WTC11 (cell line): ENCODE measurements around the gene SLC30A1. TPM values are rescaled to one million over a fixed set of nuclear protein-coding genes. Genes with fewer than 3 reads are reported as not detected.

Source experiments
- ATAC-seq: fragments of 200-7000 bp; cut with Tn5 transposase; 2 replicates; pipeline ENCODE4 v1.10.0; 2021; ENCODE audit warnings: mild to moderate bottlenecking, moderate library complexity
- CTCF ChIA-PET: fragments of 300-600 bp; sonication (Branson Sonifier 250); formaldehyde crosslinking; loops from one replicate; lab custom pipeline; 2021; ENCODE audit warnings: antibody characterized with exemption; lab: Charles Lee
- POLR2A ChIA-PET: fragments of 350-600 bp; sonication (Branson Sonifier 250); formaldehyde crosslinking; loops from one replicate; lab custom pipeline; 2021; ENCODE audit warnings: antibody characterized with exemption; lab: Charles Lee
- DNase-seq: peaks from one replicate; pipeline ENCODE4 v3.0.0; 2021; ENCODE audit warnings: low spot score
- H3K27ac Mint-ChIP-seq: 2 replicates; pipeline ENCODE4 v1.8.0; 2021; ENCODE audit warnings: mixed read lengths
- H3K27me3 Mint-ChIP-seq: 2 replicates; pipeline ENCODE4 v1.8.0; 2021; ENCODE audit warnings: low read depth, mild to moderate bottlenecking, moderate library complexity, mixed read lengths
- H3K36me3 Mint-ChIP-seq: 2 replicates; pipeline ENCODE4 v1.8.0; 2021; ENCODE audit warnings: mixed read lengths
- H3K4me1 Mint-ChIP-seq: 2 replicates; pipeline ENCODE4 v1.8.0; 2022; ENCODE audit warnings: mixed read lengths
- H3K4me3 Mint-ChIP-seq: 2 replicates; pipeline ENCODE4 v1.8.0; 2021; ENCODE audit warnings: mild to moderate bottlenecking, moderate library complexity, mixed read lengths
- H3K9me3 Mint-ChIP-seq: 2 replicates; pipeline ENCODE4 v1.8.0; 2021; ENCODE audit warnings: mixed read lengths
- AFF4 ChIP-seq: sonication (generic); formaldehyde crosslinking; IDR thresholded peaks from 2 replicates; pipeline ENCODE4 v1.8.1; 2023; ENCODE audit warnings: mild to moderate bottlenecking, missing genetic modification reagents, borderline replicate concordance
- ATF6 ChIP-seq: sonication (generic); formaldehyde crosslinking; IDR thresholded peaks from 2 replicates; pipeline ENCODE4 v1.8.1; 2023; ENCODE audit warnings: mild to moderate bottlenecking, missing genetic modification reagents
- CDX4 ChIP-seq: fragments of 250-450 bp; sonication (Bioruptor Pico); IDR thresholded peaks from 2 replicates; pipeline ENCODE4 v1.9.0; 2021; ENCODE audit warnings: moderate library complexity, mild to moderate bottlenecking, inconsistent platforms, borderline replicate concordance
- CREM ChIP-seq: sonication (generic); formaldehyde crosslinking; IDR thresholded peaks from 2 replicates; pipeline ENCODE4 v1.8.1; 2022; ENCODE audit warnings: mild to moderate bottlenecking, missing genetic modification reagents, moderate library complexity
- ELF4 ChIP-seq: sonication (generic); formaldehyde crosslinking; IDR thresholded peaks from 2 replicates; pipeline ENCODE4 v1.8.1; 2022; ENCODE audit warnings: low read depth, mild to moderate bottlenecking, moderate library complexity, missing genetic modification reagents
- HMGA2 ChIP-seq: fragments of 250-450 bp; sonication (Bioruptor Pico); IDR thresholded peaks from 2 replicates; pipeline ENCODE4 v1.4.0; 2021; ENCODE audit warnings: mild to moderate bottlenecking, moderate library complexity
- HMGXB4 ChIP-seq: sonication (generic); formaldehyde crosslinking; IDR thresholded peaks from 2 replicates; pipeline ENCODE4 v1.8.1; 2023; ENCODE audit warnings: mild to moderate bottlenecking, moderate library complexity, missing genetic modification reagents
- MYBL2 ChIP-seq: sonication (generic); formaldehyde crosslinking; IDR thresholded peaks from 2 replicates; pipeline ENCODE4 v1.8.1; 2023; ENCODE audit warnings: mild to moderate bottlenecking, moderate library complexity, missing genetic modification reagents
- NFYB ChIP-seq: sonication (generic); formaldehyde crosslinking; conservative IDR thresholded peaks from 2 replicates; pipeline ENCODE4 v1.8.0; 2022; ENCODE audit warnings: low read depth, missing genetic modification reagents
- NR2C2 ChIP-seq: sonication (generic); formaldehyde crosslinking; IDR thresholded peaks from 2 replicates; pipeline ENCODE4 v1.8.0; 2022; ENCODE audit warnings: mild to moderate bottlenecking, missing genetic modification reagents
- SMAD4 ChIP-seq: sonication (generic); formaldehyde crosslinking; IDR thresholded peaks from 2 replicates; pipeline ENCODE4 v1.8.0; 2022; ENCODE audit warnings: mild to moderate bottlenecking, missing genetic modification reagents
- SOX15 ChIP-seq: fragments of 250-450 bp; sonication (Bioruptor Pico); IDR thresholded peaks from 2 replicates; pipeline ENCODE4 v1.9.0; 2021; ENCODE audit warnings: mild to moderate bottlenecking
- ZBTB43 ChIP-seq: sonication (generic); formaldehyde crosslinking; IDR thresholded peaks from 2 replicates; pipeline ENCODE4 v1.8.1; 2023; ENCODE audit warnings: mild to moderate bottlenecking, missing genetic modification reagents
- ZMAT4 ChIP-seq: fragments of 250-450 bp; sonication (Bioruptor Pico); IDR thresholded peaks from 2 replicates; pipeline ENCODE4 v1.9.0; 2021; ENCODE audit warnings: mild to moderate bottlenecking
- ZNF219 ChIP-seq: sonication (generic); formaldehyde crosslinking; IDR thresholded peaks from 2 replicates; pipeline ENCODE4 v1.8.0; 2023; ENCODE audit warnings: missing genetic modification reagents, mild to moderate bottlenecking, borderline replicate concordance
- ZNF281 ChIP-seq: sonication (generic); formaldehyde crosslinking; IDR thresholded peaks from 2 replicates; pipeline ENCODE4 v1.8.0; 2023; ENCODE audit warnings: mild to moderate bottlenecking, missing genetic modification reagents
- ZNF416 ChIP-seq: fragments of 250-450 bp; sonication (Bioruptor Pico); IDR thresholded peaks from 2 replicates; pipeline ENCODE4 v1.9.0; 2021; ENCODE audit warnings: mild to moderate bottlenecking, inconsistent platforms
- ZNF423 ChIP-seq: fragments of 250-450 bp; sonication (Bioruptor Pico); IDR thresholded peaks from 2 replicates; pipeline ENCODE4 v2.1.2; 2022; ENCODE audit warnings: mild to moderate bottlenecking, moderate library complexity
- ZNF425 ChIP-seq: fragments of 250-450 bp; sonication (Bioruptor Pico); conservative IDR thresholded peaks from 2 replicates; pipeline ENCODE4 v1.9.0; 2021; ENCODE audit warnings: mild to moderate bottlenecking
- total RNA-seq: library from RNA; stranded (reverse); gene quantifications from 3 replicates; pipeline ENCODE4 v1.2.3, GENCODE V29; 2021

Gene SLC30A1
- total RNA-seq, 1 experiment from 2014 or later: 20.0 TPM

GRCh38 chr1:211522804-211523203 lies 56.2 kb downstream of the SLC30A1 start:
- no peak for DNase-seq
- TF ChIP-seq ATF6 (CRISPR knock-in tag) (no peak), CREM (CRISPR knock-in tag) (no peak), SOX15 (CRISPR knock-in tag) (no peak), ZMAT4 (CRISPR knock-in tag) (no peak), ZNF281 (no peak), AFF4 (no peak), NFYB (CRISPR knock-in tag) (no peak), MYBL2 (no peak), ZNF425 (CRISPR knock-in tag) (no peak), ELF4 (no peak), HMGA2 (CRISPR knock-in tag) (no peak), ZNF219 (no peak), NR2C2 (CRISPR knock-in tag) (no peak), HMGXB4 (CRISPR knock-in tag) (no peak), ZBTB43 (CRISPR knock-in tag) (no peak), SMAD4 (no peak), ZNF423 (CRISPR knock-in tag) (no peak), ZNF416 (CRISPR knock-in tag) (no peak), CDX4 (CRISPR knock-in tag) (no peak)
- H3K9me3 Mint-ChIP-seq: no peaks in the 10 kb centered on the region
- peak; percentile 22; the same call in 1 of the 2 replicates for ATAC-seq
- no peak overlapping the region for H3K27ac Mint-ChIP-seq
- ChIA-PET POLR2A (interaction anchor here (1.3 kb wide), 1 partner anchor 56 kb away, joined by 4 read pairs; the partner anchor contains the start of gene SLC30A1), CTCF (interaction anchor here (0.9 to 2.0 kb wide), 3 partner anchors 16 to 133 kb away, joined by 3 to 4 read pairs (median 3); no protein-coding TSS in a partner anchor)
- no peaks in the 10 kb centered on the region for H3K36me3 Mint-ChIP-seq
- H3K4me1 Mint-ChIP-seq: peaks cover 15% of the 10 kb centered on the region
- peaks cover 8% of the 10 kb centered on the region for H3K27me3 Mint-ChIP-seq
- no peak overlapping the region for H3K4me3 Mint-ChIP-seq
